Ovary (tissue), 3 donors: ENCODE results near the gene LMO7.

Experiments used
- CTCF ChIP-seq, 3 donors: fragments of 450-650 bp in 2 of 3; fragments of 200-600 bp in 1 of 3; IDR thresholded peaks; one replicate each; pipeline versions ENCODE4 v1.5.1 to v1.8.0; 2016 to 2022; ENCODE audit warnings: antibody characterized with exemption in 3 of 3, mild to moderate bottlenecking in 1 of 3
- POLR2A ChIP-seq: fragments of 450-650 bp; IDR thresholded peaks from one replicate; pipeline ENCODE4 v1.6.1; 2017; ENCODE audit warnings: antibody characterized with exemption, mild to moderate bottlenecking, moderate library complexity
- donor health status: DM: no; HTN: no; CAD: no.

DNA sequence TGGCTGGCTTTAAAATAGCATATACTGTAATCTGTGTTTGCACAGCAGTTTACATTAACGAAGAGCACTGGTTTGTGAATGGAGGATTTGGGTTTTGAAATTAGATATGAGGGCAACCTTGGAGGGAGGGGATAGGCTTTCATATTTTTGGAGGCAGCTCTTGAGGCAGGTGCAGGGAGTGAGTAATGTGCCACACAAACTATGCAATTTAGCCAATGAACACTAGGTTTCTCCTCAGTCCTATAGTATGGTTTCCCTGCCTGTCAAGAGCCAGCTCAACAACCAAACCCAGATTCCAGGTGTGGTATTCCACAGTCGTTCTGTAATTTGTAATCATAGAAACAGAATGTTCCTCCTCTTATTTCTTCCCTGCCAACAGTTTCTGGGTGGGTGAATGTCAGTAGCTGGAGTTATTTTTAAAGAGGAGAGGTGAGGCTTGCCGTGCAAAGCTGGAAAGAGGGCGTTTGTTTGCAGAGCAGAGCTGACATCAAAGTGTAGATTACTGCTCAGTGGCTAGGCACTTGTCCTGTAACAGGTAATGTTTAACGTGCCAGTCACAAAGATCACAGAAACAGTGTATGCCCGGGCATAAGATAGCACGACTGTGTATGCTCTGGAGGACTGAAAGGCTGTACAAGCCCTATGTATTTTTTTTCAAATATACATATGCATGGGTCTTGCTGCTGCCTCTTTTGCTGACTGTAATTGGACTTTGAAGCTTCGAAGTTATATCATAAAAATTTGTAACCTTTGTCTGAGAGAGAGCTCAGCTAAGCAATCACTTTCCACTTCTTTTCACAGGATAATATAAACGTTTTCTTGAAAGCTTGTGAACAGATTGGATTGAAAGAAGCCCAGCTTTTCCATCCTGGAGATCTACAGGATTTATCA is 124.2 kb downstream of the LMO7 start:
- no peak for TF ChIP-seq CTCF (IDR thresholded peaks at IDR 0.05)
- no peak for TF ChIP-seq POLR2A
